Spinal cord (tissue), 10 donors: Measurements from ENCODE around the gene GRHL1. TPM values are rescaled to one million over a fixed set of nuclear protein-coding genes. Genes with fewer than 3 reads are reported as not detected.

ENCODE experiments used
- DNase-seq, 6 donors: peaks; one replicate each; pipeline versions ENCODE4 v3.0.0 to v3.0.0-alpha.2; 2013 to 2015; ENCODE audit warnings: low spot score in 6 of 6, low read depth in 4 of 6
- H3K27ac ChIP-seq: one replicate; pipeline ENCODE4 v1.5.1; 2013; ENCODE audit warnings: low read depth, low read length, control low read depth
- H3K27me3 ChIP-seq: one replicate; pipeline ENCODE4 v1.6.1; 2013; ENCODE audit warnings: low read length; ENCODE audit not compliant: control insufficient read depth, insufficient read depth
- H3K36me3 ChIP-seq: one replicate; pipeline ENCODE4 v1.6.1; 2013; ENCODE audit warnings: low read length; ENCODE audit not compliant: control insufficient read depth, insufficient read depth
- H3K4me1 ChIP-seq: one replicate; pipeline ENCODE4 v1.6.1; 2013; ENCODE audit warnings: low read length; ENCODE audit not compliant: control insufficient read depth, insufficient read depth
- H3K4me3 ChIP-seq: one replicate; pipeline ENCODE4 v1.5.1; 2013; ENCODE audit warnings: low read depth, low read length, control low read depth
- H3K9me3 ChIP-seq: one replicate; pipeline ENCODE4 v1.6.1; 2013; ENCODE audit warnings: low read length; ENCODE audit not compliant: control insufficient read depth, insufficient read depth
- WGBS: methylation state at CpG from one replicate; pipeline ENCODE4 v1.1.5; 2013; ENCODE audit warnings: missing lambda C conversion rate; ENCODE audit not compliant: insufficient coverage; 5-methylcytosine and 5-hydroxymethylcytosine counted together
- polyA plus RNA-seq, 2 donors: library from polyadenylated mRNA; unstranded; fragments of 120-200 nt; gene quantifications; one replicate each; pipeline ENCODE4 v1.2.1, GENCODE V29; 2013; ENCODE audit not compliant: insufficient read length in 2 of 2
- total RNA-seq, 2 donors: library from RNA; depleted of rRNA in 1 of 2; stranded (reverse); fragments of 120-200 nt in 1 of 2; fragments of >200 nt in 1 of 2; gene quantifications; one replicate each; pipeline versions ENCODE4 v1.2.3 to v1.2.4, GENCODE V29; 2013 to 2014
- donor health status: healthy.

The GRHL1 gene
- total and polyA plus RNA-seq, 4 donors = 10.1 to 25.8 (median 12.4) TPM

DNA sequence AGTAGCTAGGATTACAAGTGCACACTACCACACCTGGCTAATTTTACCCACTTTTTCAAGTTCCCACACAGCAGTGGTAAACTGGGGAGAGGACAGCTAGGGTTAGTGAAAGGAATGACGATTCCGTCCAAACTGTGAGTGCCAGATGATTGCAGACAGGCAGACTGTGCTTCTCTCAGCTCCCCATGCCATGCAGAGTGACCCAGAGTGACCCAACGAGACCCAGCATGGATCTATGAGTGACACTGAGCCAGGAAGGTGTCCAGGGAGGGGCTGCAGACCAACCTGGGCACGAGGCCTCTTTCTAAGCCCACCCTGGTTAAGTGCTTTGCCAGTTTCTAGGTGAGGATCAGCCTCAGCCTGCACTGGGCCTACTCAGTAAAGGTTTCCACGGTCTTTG, 84.1 kb downstream of the GRHL1 start:
- Histone ChIP-seq H3K27ac (no peak overlapping the region), H3K4me3 (no peak overlapping the region), H3K36me3 (no peaks in the 10 kb centered on the region), H3K27me3 (no peaks in the 10 kb centered on the region), H3K9me3 (no peaks in the 10 kb centered on the region), H3K4me1 (peaks cover 43% of the 10 kb centered on the region)
- 75% methylated on average over 5 of the region's 5 CpGs for WGBS
- no peak for DNase-seq

DNA sequence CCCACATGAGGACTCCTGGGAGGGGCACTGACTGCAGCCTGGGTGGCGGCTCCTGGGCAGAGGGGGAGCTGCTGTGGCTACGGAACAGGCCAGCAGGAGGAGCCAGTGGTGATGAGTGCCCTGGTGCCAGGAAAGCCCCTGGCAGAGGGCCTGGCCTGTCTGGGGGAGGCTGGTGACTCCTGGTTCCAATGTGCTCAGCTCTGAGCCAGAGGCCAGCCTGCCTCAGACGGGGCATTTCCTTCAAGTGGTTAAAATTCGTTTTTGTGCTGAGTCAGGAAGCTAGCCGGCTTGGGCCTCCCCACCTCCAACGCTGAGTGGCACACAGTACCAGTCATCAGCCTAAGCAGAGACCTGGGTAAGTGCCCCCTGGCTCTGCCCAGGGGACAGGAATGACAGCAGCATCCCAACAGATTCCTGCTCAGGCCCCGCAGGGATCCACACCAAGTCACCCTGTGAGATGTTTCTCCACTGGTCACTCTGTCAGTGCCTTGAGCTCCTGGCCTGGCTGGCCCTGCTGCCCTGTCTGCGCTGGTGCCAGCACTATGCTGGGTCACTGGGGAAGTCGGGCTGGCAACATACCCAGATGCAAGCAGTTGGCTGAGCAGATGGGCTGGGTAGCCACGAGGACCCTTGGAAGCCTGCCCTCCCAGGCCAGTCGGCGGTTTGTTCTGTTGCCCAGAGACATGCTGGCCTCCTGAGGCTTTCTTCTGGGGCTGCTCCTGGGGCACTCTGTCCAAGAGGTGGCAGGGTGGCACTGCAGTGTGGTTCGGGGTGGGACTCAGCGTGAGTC, 84.8 kb downstream of the GRHL1 start:
- 39% methylated on average over 14 of the region's 14 CpGs for WGBS
- DNase-seq = peak in 2 of 6 donors; percentile 42 to 82
- Histone ChIP-seq H3K9me3 (no peaks in the 10 kb centered on the region), H3K27ac (peak overlapping the region; percentile 79), H3K4me3 (no peak overlapping the region), H3K36me3 (no peaks in the 10 kb centered on the region), H3K27me3 (no peaks in the 10 kb centered on the region), H3K4me1 (peaks cover 47% of the 10 kb centered on the region)

DNA sequence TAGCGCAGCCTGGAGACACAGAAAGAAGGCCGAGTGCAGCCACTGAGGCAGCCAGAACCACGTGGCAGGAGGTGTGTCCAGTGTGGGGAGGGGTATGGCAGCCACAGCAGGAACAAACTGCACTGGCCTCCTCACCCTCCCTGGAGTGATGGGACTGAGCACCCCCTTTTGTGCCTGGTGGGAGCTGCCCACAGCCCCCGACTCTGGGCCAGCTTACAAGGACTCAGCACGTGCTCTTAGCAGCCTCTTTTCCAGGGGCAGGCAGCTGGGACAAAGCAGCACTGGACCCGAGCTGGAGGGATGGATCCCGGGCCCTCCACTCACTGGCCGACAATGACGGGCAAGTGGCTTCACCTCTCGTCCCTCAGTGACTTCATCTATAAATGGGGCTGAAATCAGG, 86.6 kb downstream of the GRHL1 start:
- H3K9me3 ChIP-seq = no peaks in the 10 kb centered on the region

DNA sequence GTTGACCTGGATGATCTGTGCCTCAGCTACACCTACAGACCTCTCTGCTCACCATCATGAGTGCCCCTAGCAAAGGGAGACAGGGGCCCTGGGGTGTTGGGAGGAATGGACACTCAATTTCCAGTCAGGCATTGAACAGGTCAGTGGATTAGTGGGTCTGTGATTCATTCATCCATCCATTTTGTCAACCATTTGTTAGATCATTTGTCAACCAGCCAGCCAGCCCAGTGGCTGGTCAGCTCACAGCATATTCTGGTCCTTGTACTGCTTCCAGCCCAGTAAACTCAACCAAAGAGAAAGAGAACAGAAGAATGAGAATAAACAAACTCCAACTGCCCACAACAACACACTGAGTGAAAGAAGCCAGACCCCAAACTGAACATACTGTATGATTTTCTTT, 87.2 kb downstream of the GRHL1 start:
- H3K27ac ChIP-seq = no peak overlapping the region

More for the DNA sequence above, 86.6 kb downstream of the GRHL1 start:
- H3K4me1 ChIP-seq = peaks cover 63% of the 10 kb centered on the region
- no peak for DNase-seq
- peaks cover 2% of the 10 kb centered on the region for H3K36me3 ChIP-seq
- H3K27me3 ChIP-seq = no peaks in the 10 kb centered on the region
- WGBS = 86% methylated on average over 10 of the region's 10 CpGs
- no peak overlapping the region for H3K27ac ChIP-seq
- H3K4me3 ChIP-seq = no peak overlapping the region

DNA sequence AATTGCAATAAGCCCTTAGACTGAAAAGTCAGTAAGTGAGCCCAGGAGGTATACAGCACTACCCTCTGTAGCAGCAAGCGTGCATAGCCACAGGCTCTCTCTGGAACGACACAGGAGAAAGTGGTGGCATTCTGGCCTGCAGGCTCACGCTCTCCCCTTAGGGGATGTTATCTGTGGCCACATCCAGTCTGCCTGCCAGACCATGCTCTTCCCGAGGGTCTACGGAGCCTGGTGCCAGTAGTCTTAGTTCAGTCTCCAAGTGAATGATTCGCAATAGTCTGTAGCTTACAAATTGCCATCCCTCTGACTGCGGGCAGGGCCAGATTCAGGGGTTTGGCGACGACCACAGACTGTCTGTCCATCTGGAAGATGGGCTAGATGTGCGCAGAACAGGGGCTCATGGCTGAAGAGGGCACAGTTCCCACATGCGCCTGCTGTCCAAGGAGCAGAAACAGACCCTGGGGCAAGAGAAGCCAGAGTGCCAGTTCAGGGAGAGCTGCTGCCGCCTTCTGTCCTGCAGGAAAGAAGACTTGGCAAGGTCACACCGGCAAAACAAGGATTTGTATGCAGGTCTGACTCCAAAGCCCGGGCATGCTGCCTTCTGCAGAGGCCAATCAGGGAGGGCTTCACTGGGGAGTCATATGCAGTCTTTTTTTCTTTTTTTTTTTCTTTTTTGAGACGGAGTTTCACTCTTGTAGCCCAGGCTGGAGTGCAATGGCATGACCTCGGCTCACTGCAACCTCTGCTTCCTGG, 88.3 kb downstream of the GRHL1 start:
- peaks cover 69% of the 10 kb centered on the region for H3K4me1 ChIP-seq
- WGBS = 59% methylated on average over 14 of the region's 16 CpGs
- H3K9me3 ChIP-seq = no peaks in the 10 kb centered on the region
- H3K27me3 ChIP-seq = no peaks in the 10 kb centered on the region
- peaks cover 2% of the 10 kb centered on the region for H3K36me3 ChIP-seq
- peak overlapping the region; percentile 47 for H3K27ac ChIP-seq
- no peak overlapping the region for H3K4me3 ChIP-seq
- peak in 2 of 6 donors; percentile 73 to 91 for DNase-seq

More for the DNA sequence above, 87.2 kb downstream of the GRHL1 start:
- peaks cover 2% of the 10 kb centered on the region for H3K36me3 ChIP-seq
- no peaks in the 10 kb centered on the region for H3K9me3 ChIP-seq
- no peak for DNase-seq
- H3K27me3 ChIP-seq = no peaks in the 10 kb centered on the region
- peaks cover 63% of the 10 kb centered on the region for H3K4me1 ChIP-seq
- no peak overlapping the region for H3K4me3 ChIP-seq

DNA sequence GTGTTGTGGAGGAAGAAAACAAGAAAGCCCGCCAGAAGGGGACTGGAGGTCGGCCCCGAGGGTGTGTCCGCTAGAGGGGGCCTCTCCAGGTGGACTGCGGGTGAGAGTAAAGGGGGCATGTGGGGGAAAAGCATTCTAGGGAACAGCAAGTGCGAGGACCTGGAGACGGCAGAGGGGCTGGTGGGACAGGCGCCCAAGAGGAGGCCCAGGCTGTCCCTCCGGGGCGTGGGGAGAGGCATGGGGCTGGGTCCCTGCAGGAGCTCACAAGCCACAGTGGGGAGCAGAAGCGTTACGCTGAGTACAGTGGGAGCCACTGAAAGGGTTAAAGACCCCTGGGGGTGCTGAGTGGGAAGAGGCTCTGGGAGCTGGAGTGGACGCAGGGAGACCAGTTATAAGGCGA, 90.2 kb downstream of the GRHL1 start:
- H3K9me3 ChIP-seq = no peaks in the 10 kb centered on the region
- no peak overlapping the region for H3K4me3 ChIP-seq
- no peak overlapping the region for H3K27ac ChIP-seq
- DNase-seq = no peak
- peaks cover 57% of the 10 kb centered on the region for H3K4me1 ChIP-seq
- WGBS = 90% methylated on average over 12 of the region's 14 CpGs
- no peaks in the 10 kb centered on the region for H3K27me3 ChIP-seq
- H3K36me3 ChIP-seq = peaks cover 5% of the 10 kb centered on the region

DNA sequence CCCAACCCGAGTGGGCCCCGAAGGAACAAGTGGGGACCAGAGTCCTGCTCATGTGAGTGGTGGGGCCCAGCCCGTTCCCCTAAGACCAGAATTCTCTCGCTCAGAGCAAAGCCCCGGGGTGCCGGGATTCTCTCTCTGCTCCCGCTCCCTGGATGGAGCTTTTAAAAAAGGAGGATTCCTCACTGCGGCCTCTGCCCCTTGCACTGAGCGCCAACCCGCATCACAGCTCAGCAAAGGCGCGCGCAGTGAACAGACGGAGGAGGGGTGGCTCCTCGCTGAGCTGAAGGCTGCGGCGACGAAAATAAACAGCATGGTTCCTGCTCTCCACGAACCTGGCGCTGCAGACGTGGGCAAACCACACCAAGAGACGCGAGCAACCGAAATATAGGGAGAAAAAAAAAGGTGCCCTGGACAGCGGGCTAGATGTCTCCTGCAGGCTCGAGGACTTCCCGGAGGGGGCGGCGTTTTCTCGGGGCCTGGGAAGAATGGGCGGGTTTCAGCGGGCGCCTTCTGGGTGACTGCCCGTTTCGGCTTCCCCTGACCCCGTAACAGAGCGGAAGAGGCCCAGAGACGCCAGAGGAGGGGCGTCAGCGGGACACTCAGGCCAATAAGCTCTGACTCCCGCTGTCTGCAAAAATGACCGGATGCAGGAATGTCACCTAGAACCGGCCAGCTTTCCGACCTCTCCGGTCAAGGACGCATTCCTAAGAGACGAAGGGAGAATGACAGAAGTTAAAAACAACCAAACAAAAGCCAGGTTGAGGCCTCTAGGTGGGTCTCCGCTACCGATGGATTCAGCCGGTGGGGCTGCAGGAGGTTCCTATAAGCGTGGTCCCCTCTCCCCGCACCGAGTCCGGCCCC, 91.0 kb downstream of the GRHL1 start:
- peak in 2 of 6 donors; percentile 57 to 80 for DNase-seq
- Histone ChIP-seq H3K36me3 (peaks cover 6% of the 10 kb centered on the region), H3K27me3 (no peaks in the 10 kb centered on the region), H3K4me3 (peak overlapping the region; percentile 71), H3K9me3 (no peaks in the 10 kb centered on the region), H3K27ac (peak overlapping the region; percentile 88), H3K4me1 (peaks cover 49% of the 10 kb centered on the region)
- WGBS = 8% methylated on average over 52 of the region's 54 CpGs

DNA sequence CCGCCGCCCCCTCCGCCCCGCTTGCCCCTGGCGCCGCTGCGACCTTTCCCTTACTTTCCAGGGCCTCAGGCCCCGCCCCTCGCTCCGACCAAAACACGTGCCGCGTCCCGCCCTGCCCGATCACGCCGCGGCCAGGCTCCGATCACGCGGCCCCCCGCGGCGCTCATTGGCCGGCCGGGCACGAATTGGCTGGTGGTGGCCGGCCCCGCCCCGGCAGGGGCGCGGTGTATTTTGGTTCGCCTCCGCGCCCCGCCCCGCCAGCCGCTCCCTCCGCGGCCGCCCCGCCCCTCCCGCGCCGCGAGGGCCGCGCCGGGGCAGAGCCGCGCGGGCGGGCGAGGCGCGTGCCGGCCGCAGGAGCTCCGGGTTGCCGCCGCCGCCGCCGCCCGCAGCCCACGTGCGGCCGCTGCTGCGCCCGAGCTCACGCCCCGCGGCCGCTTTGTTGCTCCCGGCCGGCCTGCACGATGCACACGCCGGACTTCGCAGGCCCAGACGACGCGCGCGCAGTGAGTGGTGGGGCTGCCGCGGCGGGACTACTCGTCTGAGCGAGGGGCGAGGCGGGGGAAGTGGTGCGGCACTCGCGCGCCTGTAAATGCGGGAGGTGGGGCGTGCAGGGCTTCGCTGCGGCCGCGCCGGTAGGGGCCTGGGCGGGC, 91.9 kb downstream of the GRHL1 start, which contains the start of gene KLF11:
Gene KLF11 (plus strand): TSS at position 295 of the 650 bp plus-strand sequence. CDS start 167 bp downstream, at position 462.
- peaks cover 47% of the 10 kb centered on the region for H3K4me1 ChIP-seq
- H3K4me3 ChIP-seq = peak within 1 kb of the TSS; percentile 71
- peak within 1 kb of the TSS; percentile 88 for H3K27ac ChIP-seq
- no peaks in the 10 kb centered on the region for H3K9me3 ChIP-seq
- DNase-seq = peak in 4 of 6 donors; percentile 69 to 96 (median 90)
- under 1% methylated on average over 98 of the region's 104 CpGs for WGBS
- H3K36me3 ChIP-seq = peaks cover 14% of the 10 kb centered on the region
- H3K27me3 ChIP-seq = no peaks in the 10 kb centered on the region
